ENCODE results near the gene CENPP.

Gene CENPP

GRCh38 chr9:92310562-92310961, 15.2 kb upstream of the CENPP start:
- H3K9ac ChIP-seq (ENCODE audit: low read length), result no peak overlapping the region
- TF ChIP-seq CTCF (IDR thresholded peaks at IDR 0.05; ENCODE audit: low read length) (no peak), EZH2 (optimal IDR thresholded peaks at IDR 0.05; ENCODE audit: low read depth, low read length) (no peak), EZH2phosphoT487 (IDR thresholded peaks at IDR 0.05; ENCODE audit: low read length) (no peak)
- H2AFZ ChIP-seq (ENCODE audit: low read length), result no peak overlapping the region
- no peak overlapping the region for H3K4me3 ChIP-seq (ENCODE audit: low read length)
- DNase-seq, result no peak
- peaks cover 10% of the 10 kb centered on the region for H3K36me3 ChIP-seq (replicated peaks; ENCODE audit: insufficient read depth, low read length)
- no peaks in the 10 kb centered on the region for H4K20me1 ChIP-seq (ENCODE audit: insufficient read depth, low read length)
- peaks cover 45% of the 10 kb centered on the region for H3K4me1 ChIP-seq (ENCODE audit: low read length)
- peaks cover 4% of the 10 kb centered on the region; the same call in 1 of the 2 replicates for H3F3A ChIP-seq (ENCODE audit: insufficient read depth, low read length)
- H3K27me3 ChIP-seq (replicated peaks; ENCODE audit: insufficient read depth, low read length), result no peaks in the 10 kb centered on the region
- no peaks in the 10 kb centered on the region for H3K9me3 ChIP-seq (replicated peaks; ENCODE audit: insufficient read depth, low read length)
- no peaks in the 10 kb centered on the region for H3K9me2 ChIP-seq (replicated peaks; ENCODE audit: insufficient read depth, low read length)
- H3K79me2 ChIP-seq (ENCODE audit: low read length), result peaks cover 59% of the 10 kb centered on the region
- no peak overlapping the region for H3K4me2 ChIP-seq (ENCODE audit: low read depth, low read length)
- H3K27ac ChIP-seq (ENCODE audit: low read length), result no peak overlapping the region

- no peak overlapping the region for H3K9ac ChIP-seq (ENCODE audit: low read length)
- H3K4me2 ChIP-seq (ENCODE audit: low read depth, low read length), result no peak overlapping the region
- H3K27me3 ChIP-seq (replicated peaks; ENCODE audit: insufficient read depth, low read length), result no peaks in the 10 kb centered on the region
- peaks cover 31% of the 10 kb centered on the region for H3K4me1 ChIP-seq (ENCODE audit: low read length)
- no peak overlapping the region for H3K27ac ChIP-seq (ENCODE audit: low read length)
- no peaks in the 10 kb centered on the region for H3K9me2 ChIP-seq (replicated peaks; ENCODE audit: insufficient read depth, low read length)
- H4K20me1 ChIP-seq (ENCODE audit: insufficient read depth, low read length), result no peaks in the 10 kb centered on the region
- H3K36me3 ChIP-seq (replicated peaks; ENCODE audit: insufficient read depth, low read length), result peaks cover 6% of the 10 kb centered on the region
- no peak for TF ChIP-seq EZH2 (optimal IDR thresholded peaks at IDR 0.05; ENCODE audit: low read depth, low read length)
- no peak for TF ChIP-seq EZH2phosphoT487 (IDR thresholded peaks at IDR 0.05; ENCODE audit: low read length)
- TF ChIP-seq CTCF (IDR thresholded peaks at IDR 0.05; ENCODE audit: low read length), result no peak
- no peak overlapping the region for H3K4me3 ChIP-seq (ENCODE audit: low read length)
- H3K79me2 ChIP-seq (ENCODE audit: low read length), result peaks cover 45% of the 10 kb centered on the region
- H3K9me3 ChIP-seq (replicated peaks; ENCODE audit: insufficient read depth, low read length), result no peaks in the 10 kb centered on the region
- H2AFZ ChIP-seq (ENCODE audit: low read length), result no peak overlapping the region
- DNase-seq, result no peak
- H3F3A ChIP-seq (ENCODE audit: insufficient read depth, low read length), result no peaks in the 10 kb centered on the region
Measured at GRCh38 chr9:92312887-92313623, 12.7 kb upstream of the CENPP start.

GRCh38 chr9:92313624-92314012, 12.1 kb upstream of the CENPP start:
- TF ChIP-seq EZH2phosphoT487 (IDR thresholded peaks at IDR 0.05; ENCODE audit: low read length) (no peak), EZH2 (optimal IDR thresholded peaks at IDR 0.05; ENCODE audit: low read depth, low read length) (no peak), CTCF (IDR thresholded peaks at IDR 0.05; ENCODE audit: low read length) (no peak)
- H2AFZ ChIP-seq (ENCODE audit: low read length), result no peak overlapping the region
- H3K4me1 ChIP-seq (ENCODE audit: low read length), result peaks cover 25% of the 10 kb centered on the region
- no peak for DNase-seq
- no peaks in the 10 kb centered on the region for H4K20me1 ChIP-seq (ENCODE audit: insufficient read depth, low read length)
- peaks cover 40% of the 10 kb centered on the region for H3K79me2 ChIP-seq (ENCODE audit: low read length)
- no peak overlapping the region for H3K4me2 ChIP-seq (ENCODE audit: low read depth, low read length)
- peaks cover 9% of the 10 kb centered on the region for H3K36me3 ChIP-seq (replicated peaks; ENCODE audit: insufficient read depth, low read length)
- H3K4me3 ChIP-seq (ENCODE audit: low read length), result no peak overlapping the region
- H3K9me3 ChIP-seq (replicated peaks; ENCODE audit: insufficient read depth, low read length), result no peaks in the 10 kb centered on the region
- H3K9me2 ChIP-seq (replicated peaks; ENCODE audit: insufficient read depth, low read length), result no peaks in the 10 kb centered on the region
- no peaks in the 10 kb centered on the region for H3K27me3 ChIP-seq (replicated peaks; ENCODE audit: insufficient read depth, low read length)
- H3K9ac ChIP-seq (ENCODE audit: low read length), result no peak overlapping the region
- H3F3A ChIP-seq (ENCODE audit: insufficient read depth, low read length), result no peaks in the 10 kb centered on the region
- no peak overlapping the region for H3K27ac ChIP-seq (ENCODE audit: low read length)

Measured in MM.1S (cell line).